Stimulated activated CD4-positive, alpha-beta T cell treated with anti-CD3 and anti-CD28 coated beads, Interleukin-1b, Interleukin-23, amount 100 ng/mL, for 24 hours (primary cell): ENCODE data around the gene EEF2K.

Source experiments
- DNase-seq, 4 experiments: peaks; one replicate each; pipeline ENCODE4 v3.0.0-alpha.2; 2020; ENCODE audit warnings: low read depth in 4 of 4, low spot score in 1 of 4

EEF2K gene

GRCh38 chr16:22239131-22239805 is 33.2 kb downstream of the EEF2K start:
- no peak for DNase-seq

- DNase-seq: no peak
Measured at GRCh38 chr16:22240023-22240710, 34.1 kb downstream of the EEF2K start.

- no peak for DNase-seq
Measured at GRCh38 chr16:22250522-22250921, 44.4 kb downstream of the EEF2K start.

- DNase-seq: no peak
Measured at GRCh38 chr16:22252317-22252716, 46.2 kb downstream of the EEF2K start.

- DNase-seq: no peak
Measured at GRCh38 chr16:22253272-22253671, 47.2 kb downstream of the EEF2K start.

- DNase-seq: no peak
Measured at GRCh38 chr16:22255335-22255734, 49.3 kb downstream of the EEF2K start.

- DNase-seq: no peak
Measured at GRCh38 chr16:22257440-22257839, 51.4 kb downstream of the EEF2K start.

- DNase-seq: no peak
Measured at GRCh38 chr16:22260490-22260889, 54.4 kb downstream of the EEF2K start.

- no peak for DNase-seq
Measured at GRCh38 chr16:22262460-22262859, 56.4 kb downstream of the EEF2K start.

GRCh38 chr16:22264786-22265185 is 58.7 kb downstream of the EEF2K start:
- no peak for DNase-seq

- no peak for DNase-seq
Measured at GRCh38 chr16:22265351-22265750, 59.3 kb downstream of the EEF2K start.

GRCh38 chr16:22266546-22266945 is 60.5 kb downstream of the EEF2K start:
- no peak for DNase-seq

GRCh38 chr16:22267764-22268163 is 61.7 kb downstream of the EEF2K start:
- no peak for DNase-seq

GRCh38 chr16:22270525-22270924 is 64.4 kb downstream of the EEF2K start:
- no peak for DNase-seq

GRCh38 chr16:22272870-22273650 is 67.0 kb downstream of the EEF2K start:
- no peak for DNase-seq

GRCh38 chr16:22274916-22275315 is 68.8 kb downstream of the EEF2K start:
- DNase-seq: no peak

GRCh38 chr16:22278441-22279230 is 72.6 kb downstream of the EEF2K start:
- no peak for DNase-seq

- DNase-seq: no peak
Measured at GRCh38 chr16:22282254-22282892, 76.3 kb downstream of the EEF2K start.

GRCh38 chr16:22284637-22285036 is 78.6 kb downstream of the EEF2K start:
- DNase-seq: no peak

- DNase-seq: no peak
Measured at GRCh38 chr16:22285080-22285479, 79.0 kb downstream of the EEF2K start.

GRCh38 chr16:22291020-22291419 is 84.9 kb downstream of the EEF2K start:
- DNase-seq: no peak
